HT-29 (cell line): Measurements from ENCODE around the gene YIF1B. TPM values are rescaled to one million over a fixed set of nuclear protein-coding genes. Genes with fewer than 3 reads are reported as not detected.
A peak's percentile ranks its signal among the peaks of the same experiment; 100 is the strongest.

Source experiments
- DNase-seq: peaks from one replicate; pipeline ENCODE4 v3.0.0-alpha.2; 2015; ENCODE audit warnings: low spot score
- total RNA-seq: library from RNA; depleted of rRNA; stranded (reverse); fragments of >200 nt; shearing (Covaris generic); gene quantifications from 2 replicates; pipeline ENCODE4 v1.2.3, GENCODE V29; 2014

Gene YIF1B
- total RNA-seq, 1 experiment from 2014 or later, result 137 TPM

GRCh38 chr19:38335949-38336637 lies 20.3 kb upstream of the YIF1B start:
- peak; percentile 99 for DNase-seq

- no peak for DNase-seq
Observed at GRCh38 chr19:38333245-38333644, 17.5 kb upstream of the YIF1B start.

GRCh38 chr19:38331728-38332127 lies 16.0 kb upstream of the YIF1B start:
- no peak for DNase-seq

GRCh38 chr19:38329651-38330050 lies 13.9 kb upstream of the YIF1B start:
- no peak for DNase-seq

- DNase-seq, result no peak
Observed at GRCh38 chr19:38326591-38326990, 10.8 kb upstream of the YIF1B start.

- DNase-seq, result no peak
Observed at GRCh38 chr19:38324431-38324830, 8.7 kb upstream of the YIF1B start.

- DNase-seq, result no peak
Observed at GRCh38 chr19:38323291-38323690, 7.5 kb upstream of the YIF1B start.

GRCh38 chr19:38321646-38322196 lies 6.0 kb upstream of the YIF1B start:
- no peak for DNase-seq

GRCh38 chr19:38320969-38321339 lies 5.2 kb upstream of the YIF1B start:
- DNase-seq, result no peak

- DNase-seq, result peak; percentile 45
Observed at GRCh38 chr19:38319421-38320258, 3.9 kb upstream of the YIF1B start, which contains the start of gene KCNK6. TSS of gene KCNK6 (plus strand) at chr19:38319845. CDS start at chr19:38319951, 106 bp downstream.

- DNase-seq, result no peak
Observed at GRCh38 chr19:38318660-38319059, 2.9 kb upstream of the YIF1B start.

- no peak for DNase-seq
Observed at GRCh38 chr19:38317104-38317612, 1.4 kb upstream of the YIF1B start.

GRCh38 chr19:38316477-38317067 lies 825 bp upstream of the YIF1B start:
- no peak for DNase-seq

GRCh38 chr19:38310986-38311385 lies 4.8 kb downstream of the YIF1B start:
- DNase-seq, result no peak

- DNase-seq, result no peak
Observed at GRCh38 chr19:38310279-38310670, 5.5 kb downstream of the YIF1B start.

GRCh38 chr19:38309615-38310278 lies 6.0 kb downstream of the YIF1B start:
- DNase-seq, result no peak

GRCh38 chr19:38308926-38309614 lies 6.7 kb downstream of the YIF1B start:
- DNase-seq, result no peak

GRCh38 chr19:38308006-38308766 lies 7.6 kb downstream of the YIF1B start:
- DNase-seq, result peak; percentile 43

GRCh38 chr19:38307597-38307996 lies 8.2 kb downstream of the YIF1B start:
- DNase-seq, result no peak

GRCh38 chr19:38307076-38307475 lies 8.7 kb downstream of the YIF1B start:
- no peak for DNase-seq
